Skeletal muscle tissue (tissue), 4 donors: ENCODE measurements around the gene NOL9. TPM values are rescaled to one million over a fixed set of nuclear protein-coding genes. Genes with fewer than 3 reads are reported as not detected.
"Not testable (repeated sequence)": the region's sequence is repeated elsewhere in the genome, so short reads cannot be mapped to it uniquely, and the experiment has no call there.

Experiments
- H3K27ac ChIP-seq: one replicate; pipeline ENCODE4 v1.7.0; 2013; ENCODE audit warnings: mild to moderate bottlenecking, low read depth, low read length, inconsistent platforms
- H3K27me3 ChIP-seq, 3 donors: one replicate each; pipeline ENCODE4 v1.7.0; 2013; ENCODE audit warnings: low read length in 3 of 3; ENCODE audit not compliant: control insufficient read depth in 3 of 3, insufficient read depth in 3 of 3
- H3K36me3 ChIP-seq, 3 donors: one replicate each; pipeline ENCODE4 v1.7.0; 2013; ENCODE audit warnings: low read length in 3 of 3; ENCODE audit not compliant: control insufficient read depth in 3 of 3, insufficient read depth in 3 of 3
- H3K4me1 ChIP-seq, 3 donors: one replicate each; pipeline ENCODE4 v1.7.0; 2013; ENCODE audit warnings: low read length in 3 of 3, mild to moderate bottlenecking in 3 of 3; ENCODE audit not compliant: control insufficient read depth in 3 of 3, insufficient read depth in 3 of 3
- H3K4me3 ChIP-seq, 3 donors: one replicate each; pipeline ENCODE4 v1.7.0; 2013; ENCODE audit warnings: low read length in 3 of 3
- H3K9ac ChIP-seq, 3 donors: one replicate each; pipeline ENCODE4 v1.7.0; 2013; ENCODE audit warnings: low read length in 3 of 3, mild to moderate bottlenecking in 3 of 3, moderate library complexity in 2 of 3, low read depth in 1 of 3
- H3K9me3 ChIP-seq, 3 donors: one replicate each; pipeline ENCODE4 v1.7.0; 2013; ENCODE audit warnings: low read length in 3 of 3; ENCODE audit not compliant: control insufficient read depth in 3 of 3
- total RNA-seq: library from RNA; depleted of rRNA; stranded (reverse); fragments of >200 nt; gene quantifications from one replicate; pipeline ENCODE4 v1.2.3, GENCODE V29; 2014
- donor health status: Osteomylitis.

Gene NOL9
- total RNA-seq, 1 donor from 2014 or later, result 24.0 TPM

GRCh38 chr1:6574025-6574620 lies 19.8 kb upstream of the NOL9 start:
- Histone ChIP-seq H3K4me3 (no peak overlapping the region), H3K9ac (no peak overlapping the region), H3K27me3 (peaks cover 0 to 4% (median 0%) of the 10 kb centered on the region in 3 donors), H3K27ac (no peak overlapping the region), H3K4me1 (peaks cover 2 to 3% (median 3%) of the 10 kb centered on the region in 3 donors), H3K36me3 (no peaks in the 10 kb centered on the region), H3K9me3 (no peaks in the 10 kb centered on the region)

GRCh38 chr1:6572653-6573383 lies 18.5 kb upstream of the NOL9 start:
- no peaks in the 10 kb centered on the region for H3K4me1 ChIP-seq
- no peaks in the 10 kb centered on the region for H3K9me3 ChIP-seq
- H3K27ac ChIP-seq, result no peak overlapping the region
- H3K9ac ChIP-seq, result no peak overlapping the region
- H3K27me3 ChIP-seq, result peaks cover 0 to 4% (median 0%) of the 10 kb centered on the region in 3 donors
- H3K4me3 ChIP-seq, result no peak overlapping the region
- no peaks in the 10 kb centered on the region for H3K36me3 ChIP-seq

GRCh38 chr1:6570987-6571386 lies 16.7 kb upstream of the NOL9 start:
- no peak overlapping the region for H3K4me3 ChIP-seq
- H3K9me3 ChIP-seq, result no peaks in the 10 kb centered on the region
- H3K9ac ChIP-seq, result no peak overlapping the region
- no peaks in the 10 kb centered on the region for H3K36me3 ChIP-seq
- H3K4me1 ChIP-seq, result no peaks in the 10 kb centered on the region
- H3K27ac ChIP-seq, result no peak overlapping the region
- peaks cover 0 to 4% (median 0%) of the 10 kb centered on the region in 3 donors for H3K27me3 ChIP-seq

GRCh38 chr1:6570100-6570499 lies 15.8 kb upstream of the NOL9 start:
- no peaks in the 10 kb centered on the region for H3K9me3 ChIP-seq
- H3K9ac ChIP-seq, result no peak overlapping the region

GRCh38 chr1:6569033-6569432 lies 14.7 kb upstream of the NOL9 start:
- Histone ChIP-seq H3K36me3 (no peaks in the 10 kb centered on the region), H3K27me3 (no peaks in the 10 kb centered on the region), H3K4me1 (no peaks in the 10 kb centered on the region)

More at GRCh38 chr1:6570100-6570499, 15.8 kb upstream of the NOL9 start:
- Histone ChIP-seq H3K27me3 (peaks cover 0 to 4% (median 0%) of the 10 kb centered on the region in 3 donors), H3K4me3 (no peak overlapping the region), H3K36me3 (no peaks in the 10 kb centered on the region), H3K4me1 (no peaks in the 10 kb centered on the region), H3K27ac (no peak overlapping the region)

GRCh38 chr1:6560267-6560666 lies 6.0 kb upstream of the NOL9 start:
- Histone ChIP-seq H3K4me1 (peaks cover 0 to 3% (median 2%) of the 10 kb centered on the region in 3 donors), H3K9me3 (no peaks in the 10 kb centered on the region), H3K36me3 (no peaks in the 10 kb centered on the region), H3K4me3 (no peak overlapping the region), H3K9ac (no peak overlapping the region), H3K27me3 (no peaks in the 10 kb centered on the region), H3K27ac (no peak overlapping the region)

More at GRCh38 chr1:6569033-6569432, 14.7 kb upstream of the NOL9 start:
- no peaks in the 10 kb centered on the region for H3K9me3 ChIP-seq
- no peak overlapping the region for H3K27ac ChIP-seq
- no peak overlapping the region for H3K4me3 ChIP-seq
- H3K9ac ChIP-seq, result no peak overlapping the region

- not testable (repeated sequence) for H3K4me1 ChIP-seq, H3K36me3 ChIP-seq, H3K4me3 ChIP-seq, H3K27ac ChIP-seq, H3K27me3 ChIP-seq, H3K9ac ChIP-seq, H3K9me3 ChIP-seq
These were observed 4.8 kb upstream of the NOL9 start for GRCh38 chr1:6559161-6559560.

GRCh38 chr1:6557597-6557996 lies 3.3 kb upstream of the NOL9 start:
- Histone ChIP-seq H3K4me1 (peaks cover 14 to 17% (median 16%) of the 10 kb centered on the region in 3 donors), H3K9me3 (no peaks in the 10 kb centered on the region), H3K9ac (no peak overlapping the region), H3K27me3 (no peaks in the 10 kb centered on the region), H3K27ac (no peak overlapping the region), H3K36me3 (no peaks in the 10 kb centered on the region), H3K4me3 (no peak overlapping the region)

- H3K27me3 ChIP-seq, result no peaks in the 10 kb centered on the region
- peak within 1 kb of the TSS; percentile 14 for H3K27ac ChIP-seq
- peak within 1 kb of the TSS; percentile 91 to 97 (median 93) for H3K9ac ChIP-seq
- no peaks in the 10 kb centered on the region for H3K9me3 ChIP-seq
- H3K36me3 ChIP-seq, result peaks cover 0 to 7% (median 3%) of the 10 kb centered on the region in 3 donors
- H3K4me1 ChIP-seq, result peaks cover 14 to 18% (median 17%) of the 10 kb centered on the region in 3 donors
- H3K4me3 ChIP-seq, result peak within 1 kb of the TSS; percentile 73 to 90 (median 90)
These were observed 830 bp upstream of the NOL9 start, which contains the start of gene TAS1R1 for GRCh38 chr1:6554907-6555778. Gene TAS1R1, plus strand, starts transcription at chr1:6555307. Its CDS starts 67 bp downstream, at chr1:6555374.
